Measurements from ENCODE around the gene GYS2. TPM values are rescaled to one million over a fixed set of nuclear protein-coding genes. Genes with fewer than 3 reads are reported as not detected.

The GYS2 gene
- total and polyA plus RNA-seq, 9 of the 15 experiments (the other 6 are each of a cell fraction or from before 2014, with no cell fraction given) = not detected

DNA sequence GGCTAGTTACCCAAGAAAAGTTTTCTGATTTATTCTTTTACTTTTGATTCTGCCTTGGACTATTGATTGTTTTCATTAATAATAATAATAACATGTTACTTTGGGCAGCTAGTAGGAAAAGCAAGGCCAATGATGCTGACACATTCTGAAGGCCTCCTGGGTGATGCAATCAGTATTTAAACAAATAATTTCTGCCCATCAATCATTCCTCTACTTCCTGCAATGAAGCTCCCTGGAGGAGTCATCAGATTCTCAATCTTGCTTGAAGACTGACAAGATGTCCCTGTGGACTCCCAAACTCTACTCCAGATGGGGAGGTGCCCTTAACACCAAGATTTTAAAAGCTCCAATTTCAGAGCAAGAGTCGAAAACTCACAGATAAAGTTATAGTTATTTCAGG, 78.6 kb downstream of the GYS2 start, which contains the start of gene SPX (continued):
- TF ChIP-seq, protein P1, sequence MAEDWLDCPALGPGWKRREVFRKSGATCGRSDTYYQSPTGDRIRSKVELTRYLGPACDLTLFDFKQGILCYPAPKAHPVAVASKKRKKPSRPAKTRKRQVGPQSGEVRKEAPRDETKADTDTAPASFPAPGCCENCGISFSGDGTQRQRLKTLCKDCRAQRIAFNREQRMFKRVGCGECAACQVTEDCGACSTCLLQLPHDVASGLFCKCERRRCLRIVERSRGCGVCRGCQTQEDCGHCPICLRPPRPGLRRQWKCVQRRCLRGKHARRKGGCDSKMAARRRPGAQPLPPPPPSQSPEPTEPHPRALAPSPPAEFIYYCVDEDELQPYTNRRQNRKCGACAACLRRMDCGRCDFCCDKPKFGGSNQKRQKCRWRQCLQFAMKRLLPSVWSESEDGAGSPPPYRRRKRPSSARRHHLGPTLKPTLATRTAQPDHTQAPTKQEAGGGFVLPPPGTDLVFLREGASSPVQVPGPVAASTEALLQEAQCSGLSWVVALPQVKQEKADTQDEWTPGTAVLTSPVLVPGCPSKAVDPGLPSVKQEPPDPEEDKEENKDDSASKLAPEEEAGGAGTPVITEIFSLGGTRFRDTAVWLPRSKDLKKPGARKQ (CRISPR knock-in tag; IDR thresholded peaks at IDR 0.05) = no peak
- TF ChIP-seq CHD2 (IDR thresholded peaks at IDR 0.05; ENCODE audit: low read depth, low read length) (no peak), TSC22D4 (tag; IDR thresholded peaks at IDR 0.05) (no peak), AFF4 (CRISPR knock-in tag; IDR thresholded peaks at IDR 0.05) (no peak), DLX4 (CRISPR knock-in tag; IDR thresholded peaks at IDR 0.05) (no peak), MEIS2 (IDR thresholded peaks at IDR 0.05; ENCODE audit: partially characterized antibody) (peak; percentile 87), CHD4 (IDR thresholded peaks at IDR 0.05; ENCODE audit: insufficient read depth, insufficient replicate concordance, low read depth, low read length, poor library complexity, severe bottlenecking) (no peak), ARID1B (IDR thresholded peaks at IDR 0.05) (no peak)
- TF ChIP-seq, protein P2, sequence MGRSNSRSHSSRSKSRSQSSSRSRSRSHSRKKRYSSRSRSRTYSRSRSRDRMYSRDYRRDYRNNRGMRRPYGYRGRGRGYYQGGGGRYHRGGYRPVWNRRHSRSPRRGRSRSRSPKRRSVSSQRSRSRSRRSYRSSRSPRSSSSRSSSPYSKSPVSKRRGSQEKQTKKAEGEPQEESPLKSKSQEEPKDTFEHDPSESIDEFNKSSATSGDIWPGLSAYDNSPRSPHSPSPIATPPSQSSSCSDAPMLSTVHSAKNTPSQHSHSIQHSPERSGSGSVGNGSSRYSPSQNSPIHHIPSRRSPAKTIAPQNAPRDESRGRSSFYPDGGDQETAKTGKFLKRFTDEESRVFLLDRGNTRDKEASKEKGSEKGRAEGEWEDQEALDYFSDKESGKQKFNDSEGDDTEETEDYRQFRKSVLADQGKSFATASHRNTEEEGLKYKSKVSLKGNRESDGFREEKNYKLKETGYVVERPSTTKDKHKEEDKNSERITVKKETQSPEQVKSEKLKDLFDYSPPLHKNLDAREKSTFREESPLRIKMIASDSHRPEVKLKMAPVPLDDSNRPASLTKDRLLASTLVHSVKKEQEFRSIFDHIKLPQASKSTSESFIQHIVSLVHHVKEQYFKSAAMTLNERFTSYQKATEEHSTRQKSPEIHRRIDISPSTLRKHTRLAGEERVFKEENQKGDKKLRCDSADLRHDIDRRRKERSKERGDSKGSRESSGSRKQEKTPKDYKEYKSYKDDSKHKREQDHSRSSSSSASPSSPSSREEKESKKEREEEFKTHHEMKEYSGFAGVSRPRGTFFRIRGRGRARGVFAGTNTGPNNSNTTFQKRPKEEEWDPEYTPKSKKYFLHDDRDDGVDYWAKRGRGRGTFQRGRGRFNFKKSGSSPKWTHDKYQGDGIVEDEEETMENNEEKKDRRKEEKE (IDR thresholded peaks at IDR 0.05; ENCODE audit: borderline replicate concordance in 1 of 2, control insufficient read depth in 1 of 2, low read depth in 2 of 2, low read length in 1 of 2) = no peak
- TF ChIP-seq, protein P3, sequence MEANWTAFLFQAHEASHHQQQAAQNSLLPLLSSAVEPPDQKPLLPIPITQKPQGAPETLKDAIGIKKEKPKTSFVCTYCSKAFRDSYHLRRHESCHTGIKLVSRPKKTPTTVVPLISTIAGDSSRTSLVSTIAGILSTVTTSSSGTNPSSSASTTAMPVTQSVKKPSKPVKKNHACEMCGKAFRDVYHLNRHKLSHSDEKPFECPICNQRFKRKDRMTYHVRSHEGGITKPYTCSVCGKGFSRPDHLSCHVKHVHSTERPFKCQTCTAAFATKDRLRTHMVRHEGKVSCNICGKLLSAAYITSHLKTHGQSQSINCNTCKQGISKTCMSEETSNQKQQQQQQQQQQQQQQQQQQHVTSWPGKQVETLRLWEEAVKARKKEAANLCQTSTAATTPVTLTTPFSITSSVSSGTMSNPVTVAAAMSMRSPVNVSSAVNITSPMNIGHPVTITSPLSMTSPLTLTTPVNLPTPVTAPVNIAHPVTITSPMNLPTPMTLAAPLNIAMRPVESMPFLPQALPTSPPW (CRISPR knock-in tag; IDR thresholded peaks at IDR 0.05) = no peak
- TF ChIP-seq, protein P4, sequence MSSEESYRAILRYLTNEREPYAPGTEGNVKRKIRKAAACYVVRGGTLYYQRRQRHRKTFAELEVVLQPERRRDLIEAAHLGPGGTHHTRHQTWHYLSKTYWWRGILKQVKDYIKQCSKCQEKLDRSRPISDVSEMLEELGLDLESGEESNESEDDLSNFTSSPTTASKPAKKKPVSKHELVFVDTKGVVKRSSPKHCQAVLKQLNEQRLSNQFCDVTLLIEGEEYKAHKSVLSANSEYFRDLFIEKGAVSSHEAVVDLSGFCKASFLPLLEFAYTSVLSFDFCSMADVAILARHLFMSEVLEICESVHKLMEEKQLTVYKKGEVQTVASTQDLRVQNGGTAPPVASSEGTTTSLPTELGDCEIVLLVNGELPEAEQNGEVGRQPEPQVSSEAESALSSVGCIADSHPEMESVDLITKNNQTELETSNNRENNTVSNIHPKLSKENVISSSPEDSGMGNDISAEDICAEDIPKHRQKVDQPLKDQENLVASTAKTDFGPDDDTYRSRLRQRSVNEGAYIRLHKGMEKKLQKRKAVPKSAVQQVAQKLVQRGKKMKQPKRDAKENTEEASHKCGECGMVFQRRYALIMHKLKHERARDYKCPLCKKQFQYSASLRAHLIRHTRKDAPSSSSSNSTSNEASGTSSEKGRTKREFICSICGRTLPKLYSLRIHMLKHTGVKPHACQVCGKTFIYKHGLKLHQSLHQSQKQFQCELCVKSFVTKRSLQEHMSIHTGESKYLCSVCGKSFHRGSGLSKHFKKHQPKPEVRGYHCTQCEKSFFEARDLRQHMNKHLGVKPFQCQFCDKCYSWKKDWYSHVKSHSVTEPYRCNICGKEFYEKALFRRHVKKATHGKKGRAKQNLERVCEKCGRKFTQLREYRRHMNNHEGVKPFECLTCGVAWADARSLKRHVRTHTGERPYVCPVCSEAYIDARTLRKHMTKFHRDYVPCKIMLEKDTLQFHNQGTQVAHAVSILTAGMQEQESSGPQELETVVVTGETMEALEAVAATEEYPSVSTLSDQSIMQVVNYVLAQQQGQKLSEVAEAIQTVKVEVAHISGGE (CRISPR knock-in tag; IDR thresholded peaks at IDR 0.05) = no peak

Measured in K562 (cell line).